ENCODE results near the gene GATAD1.
"Not testable (repeated sequence)": the region's sequence is repeated elsewhere in the genome, so short reads cannot be mapped to it uniquely, and the experiment has no call there.

The GATAD1 gene

DNA sequence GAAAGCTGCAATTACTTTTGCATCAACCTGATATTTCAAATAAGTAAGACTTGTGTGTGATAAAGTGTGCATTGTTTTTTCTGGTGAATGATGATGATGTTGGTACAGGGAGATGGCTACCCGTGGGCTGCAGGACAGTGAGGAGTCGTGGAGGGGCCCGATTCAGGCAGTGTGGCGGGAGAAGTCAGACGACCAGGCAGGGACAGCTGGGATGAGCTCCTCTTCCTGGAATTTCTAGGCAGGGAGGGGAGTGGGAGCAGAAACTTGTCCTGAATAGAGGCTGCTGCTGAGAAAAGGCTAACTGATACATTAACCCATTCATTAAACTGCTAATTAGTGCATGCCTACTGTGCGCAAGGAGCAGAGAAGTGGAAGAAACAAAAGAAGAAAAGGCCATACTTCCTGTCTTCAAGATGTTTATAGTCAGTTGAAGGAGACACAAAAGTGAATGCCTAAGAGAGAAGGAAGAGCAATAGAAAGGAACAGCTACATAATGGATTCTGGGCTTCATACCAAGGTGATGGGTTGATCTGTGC, 9.3 kb upstream of the GATAD1 start:
- DNase-seq = no peak

DNA sequence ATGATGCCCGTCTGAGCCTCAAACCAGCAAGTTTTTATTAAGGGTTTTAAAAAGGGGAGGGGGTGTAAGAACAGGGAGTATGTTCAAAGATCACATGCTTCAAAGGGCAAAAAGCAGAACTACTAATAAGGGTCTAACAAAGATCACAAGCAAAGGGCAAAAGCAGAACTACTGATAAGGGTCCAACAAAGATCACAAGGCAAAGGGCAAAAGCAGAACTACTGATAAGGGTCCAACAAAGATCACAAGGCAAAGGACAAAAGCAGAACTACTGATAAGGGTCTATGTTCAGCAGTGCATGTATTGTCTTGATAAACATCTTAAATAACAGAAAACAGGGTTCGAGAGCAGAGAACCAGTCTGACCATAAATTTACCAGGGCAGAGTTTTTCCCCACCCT, 4.6 kb upstream of the GATAD1 start:
- not testable (repeated sequence) for DNase-seq

GRCh38 chr7:92446869-92447344, 375 bp upstream of the GATAD1 start:
- DNase-seq = no peak

GRCh38 chr7:92448205-92448747, 994 bp downstream of the GATAD1 start:
- peak; percentile 92 for DNase-seq

- no peak for DNase-seq
Observed at GRCh38 chr7:92451645-92452044, 4.4 kb downstream of the GATAD1 start.

DNA sequence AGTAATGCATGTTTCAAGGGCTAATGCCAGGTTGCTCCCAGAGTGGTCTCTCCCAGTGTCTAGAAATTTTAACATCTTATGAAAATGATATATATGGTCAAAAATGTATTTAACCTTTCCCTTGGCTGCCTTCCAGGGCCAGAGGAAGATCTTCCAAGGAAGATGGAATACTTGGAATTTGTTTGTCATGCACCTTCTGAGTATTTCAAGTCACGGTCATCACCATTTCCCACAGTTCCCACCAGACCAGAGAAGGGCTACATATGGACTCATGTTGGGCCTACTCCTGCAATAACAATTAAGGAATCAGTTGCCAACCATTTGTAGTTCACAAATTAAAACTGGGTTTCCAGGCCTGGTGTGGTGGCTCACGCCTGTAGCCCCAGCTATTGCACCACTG, 9.0 kb downstream of the GATAD1 start:
- no peak for DNase-seq

GRCh38 chr7:92460109-92460508, 12.8 kb downstream of the GATAD1 start:
- peak; percentile 34 for DNase-seq

- DNase-seq = peak; percentile 84
Observed at GRCh38 chr7:92460510-92460909, 13.2 kb downstream of the GATAD1 start.

GRCh38 chr7:92461027-92462003, 14.0 kb downstream of the GATAD1 start:
- peak; percentile 88 for DNase-seq

GRCh38 chr7:92462560-92462959, 15.3 kb downstream of the GATAD1 start:
- DNase-seq = no peak

- DNase-seq = no peak
Observed at GRCh38 chr7:92464515-92464914, 17.2 kb downstream of the GATAD1 start.

DNA sequence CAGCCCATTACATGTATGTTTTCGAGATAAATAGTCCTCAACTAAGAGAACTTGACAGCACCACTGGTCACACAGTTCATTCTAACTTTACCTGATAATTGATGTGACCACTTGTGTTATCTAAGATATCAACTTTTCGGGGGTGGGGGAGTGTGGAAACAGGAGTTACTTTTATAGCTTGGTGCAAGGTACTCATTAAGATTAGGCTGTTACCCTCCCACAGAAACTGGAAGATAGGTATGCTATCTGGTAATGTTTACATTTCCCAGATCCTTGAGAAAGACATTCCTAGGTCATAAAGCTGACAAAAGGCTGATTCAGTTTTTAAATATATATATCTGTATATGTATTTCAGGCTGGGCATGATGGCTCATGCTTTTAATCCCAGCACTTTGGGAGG, 19.4 kb downstream of the GATAD1 start:
- no peak for DNase-seq

DNA sequence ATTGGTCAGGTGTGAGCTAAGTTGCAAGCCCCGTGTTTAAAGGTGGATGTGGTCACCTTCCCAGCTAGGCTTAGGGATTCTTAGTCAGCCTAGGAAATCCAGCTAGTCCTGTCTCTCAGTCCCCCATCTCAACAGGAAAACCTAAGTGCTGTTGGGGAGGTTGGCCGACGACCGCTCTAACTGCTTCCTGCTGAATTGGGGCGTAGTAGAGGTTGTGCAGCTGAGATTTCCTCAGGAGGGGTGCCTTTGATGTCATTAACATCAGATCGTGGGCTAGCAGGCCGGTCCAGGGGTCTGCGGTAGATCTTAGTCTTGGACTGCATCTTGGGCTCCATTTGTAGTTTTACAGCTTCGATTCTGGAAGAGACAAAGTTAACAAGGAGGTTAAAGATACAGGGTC, 21.3 kb downstream of the GATAD1 start:
- DNase-seq = not testable (repeated sequence)

- not testable (repeated sequence) for DNase-seq
Observed at GRCh38 chr7:92473989-92474388, 26.7 kb downstream of the GATAD1 start.

GRCh38 chr7:92475261-92475770, 28.0 kb downstream of the GATAD1 start:
- not testable (repeated sequence) for DNase-seq

DNA sequence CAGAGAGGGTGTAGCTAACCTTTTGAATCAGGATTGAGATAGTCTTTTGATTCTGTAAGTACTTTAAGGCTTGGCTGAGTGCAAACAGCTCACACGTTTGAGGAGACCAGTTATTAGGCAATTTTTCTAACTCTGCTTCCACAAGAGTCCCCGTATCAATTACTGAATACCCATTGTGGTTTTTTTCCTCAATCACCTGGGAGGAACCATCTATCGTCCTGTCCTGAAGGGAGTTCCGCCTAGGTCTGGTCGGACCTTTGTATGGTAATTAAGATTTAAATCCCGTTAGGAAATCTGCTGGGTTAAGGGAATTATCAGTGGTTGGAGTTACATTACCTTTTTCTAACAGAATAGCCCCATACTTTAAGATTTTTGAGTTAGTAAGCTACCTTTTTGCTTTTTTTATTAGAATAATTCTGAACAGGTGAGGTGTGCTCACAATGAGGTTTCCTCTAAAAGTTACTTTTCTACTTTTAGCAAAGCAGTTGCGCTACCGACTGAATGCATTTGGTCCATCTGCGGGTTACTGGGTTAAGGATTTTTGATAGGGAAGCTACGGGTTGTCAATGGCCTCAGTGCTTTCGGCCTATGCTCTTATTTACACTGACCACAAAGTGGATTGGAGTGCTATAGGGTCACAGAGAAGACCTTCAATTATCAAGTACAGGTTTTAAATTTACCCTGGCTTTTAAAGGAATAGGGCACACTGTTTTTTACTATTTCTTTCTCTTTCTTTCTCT, 28.7 kb downstream of the GATAD1 start:
- DNase-seq = not testable (repeated sequence)

DNA sequence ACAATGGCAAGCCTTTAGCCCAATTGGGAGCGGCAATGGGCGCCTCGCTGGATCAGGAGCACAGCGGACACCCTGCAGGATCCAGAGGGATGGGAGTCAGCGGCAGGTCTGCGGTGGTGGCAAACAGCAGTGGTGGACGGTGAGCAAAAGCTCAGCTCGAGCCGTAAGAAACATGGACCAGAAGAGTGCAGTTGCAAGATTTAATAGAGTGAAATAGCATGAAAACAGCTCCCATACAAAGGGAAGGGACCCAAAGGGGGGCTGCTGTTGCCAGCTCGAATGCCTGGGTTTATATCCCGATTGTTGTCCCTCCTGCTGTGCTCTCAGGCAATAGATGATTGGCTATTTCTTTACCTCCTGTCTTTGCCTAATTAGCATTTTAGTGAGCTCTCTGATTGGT, 30.4 kb downstream of the GATAD1 start, which contains the start of gene ERVW-1:
TSS of gene ERVW-1 (minus strand) at position 266 of the 400 bp plus-strand sequence. CDS start 7,565 bp downstream, outside the sequence.
- DNase-seq = not testable (repeated sequence)

GRCh38 chr7:92478095-92478494, 30.8 kb downstream of the GATAD1 start:
- DNase-seq = no peak

- no peak for DNase-seq
Observed at GRCh38 chr7:92478711-92479110, 31.4 kb downstream of the GATAD1 start.

DNA sequence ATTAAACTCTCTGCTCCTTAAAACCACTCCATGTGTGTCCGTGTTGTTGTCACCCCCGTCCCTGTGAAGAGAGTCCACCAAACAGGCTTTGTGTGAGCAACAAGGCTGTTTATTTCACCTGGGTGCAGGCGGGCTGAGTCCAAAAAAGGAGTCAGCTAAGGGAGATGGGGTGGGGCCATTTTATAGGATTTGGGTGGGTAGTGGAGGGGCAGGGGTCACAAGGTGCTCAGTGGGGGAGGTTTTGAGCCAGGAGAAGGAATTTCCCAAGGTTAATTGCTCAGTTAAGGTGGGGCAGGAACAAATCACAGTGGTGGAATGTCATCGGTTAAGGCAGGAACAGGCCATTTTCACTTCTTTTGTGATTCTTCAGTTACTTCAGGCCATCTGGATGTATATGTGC, 31.9 kb downstream of the GATAD1 start:
- DNase-seq = not testable (repeated sequence)

GRCh38 chr7:92483624-92484023, 36.3 kb downstream of the GATAD1 start:
- DNase-seq = not testable (repeated sequence)

GRCh38 chr7:92484226-92484625, 36.9 kb downstream of the GATAD1 start:
- DNase-seq = not testable (repeated sequence)
